ENCODE data around the gene RALGPS1.

Gene RALGPS1

GRCh38 chr9:127200106-127200862, 285.7 kb downstream of the RALGPS1 start:
- FAIRE-seq (no peak), DNase-seq (ENCODE audit: low spot score) (no peak)

DNA sequence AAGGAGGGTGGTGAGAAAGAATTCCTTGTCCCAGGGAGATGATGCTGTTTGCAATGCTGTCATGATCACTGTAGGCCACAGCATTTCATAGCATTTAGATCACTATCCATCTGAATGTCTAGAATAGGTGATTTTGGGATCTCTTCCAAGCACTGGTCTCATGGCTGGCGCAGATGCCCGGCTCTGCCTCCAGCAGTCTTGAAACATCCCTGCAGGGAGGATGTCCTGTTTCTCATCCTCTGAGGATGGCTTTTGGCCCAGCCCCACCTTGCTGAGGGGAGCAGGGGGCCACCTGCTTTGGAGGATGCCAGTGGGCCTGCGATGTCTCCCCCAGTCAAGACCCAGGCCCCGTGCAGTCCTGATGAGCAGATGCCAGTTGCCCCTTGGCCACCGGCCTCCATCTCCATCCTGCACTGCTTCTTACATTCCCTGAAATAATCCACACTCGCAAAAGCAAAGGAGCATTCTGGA, 286.5 kb downstream of the RALGPS1 start:
- no peak for DNase-seq (ENCODE audit: low spot score)
- FAIRE-seq, result no peak

- DNase-seq (ENCODE audit: low spot score) (no peak), FAIRE-seq (no peak)
Observed at GRCh38 chr9:127201731-127202130, 287.1 kb downstream of the RALGPS1 start.

DNA sequence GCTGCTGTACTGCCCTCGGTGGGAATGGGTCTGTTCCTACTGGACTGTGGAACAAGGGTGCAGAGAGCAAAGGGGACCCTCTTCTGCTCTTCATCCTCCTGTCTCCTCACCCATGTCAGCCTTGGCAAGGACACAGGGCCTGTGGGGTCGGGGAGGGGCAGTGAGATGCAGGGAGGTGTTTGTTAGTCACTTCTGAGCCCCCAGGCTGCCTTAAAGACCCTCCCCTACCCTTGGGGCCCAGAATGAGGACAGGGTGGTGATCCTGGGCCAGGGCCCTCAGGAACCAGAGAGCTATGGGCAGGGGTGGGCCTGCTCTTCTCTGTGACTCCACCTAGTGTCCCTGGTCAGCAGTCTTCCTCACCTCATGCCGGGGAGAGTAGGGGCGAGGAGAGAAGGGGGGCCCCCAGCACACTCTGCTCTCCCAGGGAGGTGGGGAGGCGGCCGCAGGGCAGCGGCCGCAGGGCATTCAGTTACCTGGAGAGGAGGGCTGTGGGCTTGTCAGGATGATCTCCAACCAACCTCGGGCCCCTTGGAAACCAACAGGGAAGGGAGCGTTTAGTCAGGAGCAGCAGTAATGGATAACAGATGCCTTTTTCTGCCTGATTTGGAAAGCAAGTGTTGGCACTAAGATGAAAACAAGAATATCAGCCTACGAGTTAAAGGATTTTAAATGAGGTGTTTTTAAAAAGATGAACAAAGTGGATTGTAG, 288.0 kb downstream of the RALGPS1 start:
- DNase-seq (ENCODE audit: low spot score) (no peak), FAIRE-seq (no peak)

DNA sequence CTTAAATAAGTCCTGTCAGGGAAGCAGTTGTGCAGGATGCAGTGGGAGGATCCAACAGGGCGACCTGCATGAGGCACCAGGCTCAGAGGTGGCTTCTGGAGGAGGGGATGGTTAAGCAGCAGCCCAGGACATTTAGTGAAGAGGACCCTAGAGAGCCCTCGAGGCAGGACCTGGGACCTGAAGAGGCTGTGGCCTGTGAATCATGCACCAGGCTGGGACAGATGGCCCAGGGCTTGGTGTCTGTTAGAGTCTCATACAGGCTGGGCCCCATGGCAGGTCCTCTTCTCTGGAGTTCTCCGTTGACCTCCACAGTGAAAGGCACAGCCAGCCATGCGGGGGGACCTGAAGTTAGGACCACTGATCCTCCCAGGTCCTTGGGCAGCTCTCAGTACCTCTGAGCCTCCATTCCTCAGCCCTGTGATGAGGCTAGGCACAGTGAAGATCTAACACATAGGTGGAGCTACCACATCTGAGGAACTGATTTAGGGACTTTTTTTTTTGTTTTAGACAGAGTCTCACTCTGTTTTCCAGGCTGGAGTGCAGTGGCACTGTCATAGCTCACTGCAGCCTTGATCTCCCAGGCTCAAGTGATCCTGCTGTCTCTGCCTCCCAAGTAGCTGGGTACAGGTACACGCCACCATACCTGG, 289.2 kb downstream of the RALGPS1 start:
- FAIRE-seq, result no peak
- DNase-seq (ENCODE audit: low spot score), result no peak

GRCh38 chr9:127204771-127205470, 290.3 kb downstream of the RALGPS1 start:
- DNase-seq (ENCODE audit: low spot score) (peak; percentile 43), FAIRE-seq (peak; percentile 61)

- no peak for DNase-seq (ENCODE audit: low spot score)
- FAIRE-seq, result no peak
Observed at GRCh38 chr9:127205952-127206351, 291.4 kb downstream of the RALGPS1 start.

DNA sequence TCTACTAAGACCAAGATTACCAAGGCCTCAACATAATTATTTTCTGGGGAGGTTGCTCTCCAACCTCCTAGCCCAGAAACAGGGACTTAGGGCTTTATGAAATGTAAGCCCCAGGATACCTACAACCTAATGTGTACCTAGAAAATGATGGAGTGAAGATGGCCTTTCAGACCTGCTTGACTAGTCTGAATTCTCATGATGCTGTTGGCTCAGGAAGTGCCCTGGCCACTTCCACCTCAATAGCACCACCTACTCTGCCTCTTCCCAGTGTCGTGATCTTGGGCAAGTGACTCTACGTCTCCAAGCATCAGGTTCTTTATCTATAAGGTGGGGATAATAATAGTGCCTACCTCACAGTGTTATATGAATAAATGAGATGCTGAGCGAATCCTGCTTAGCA, 292.1 kb downstream of the RALGPS1 start:
- DNase-seq (ENCODE audit: low spot score), result no peak
- FAIRE-seq, result no peak

DNA sequence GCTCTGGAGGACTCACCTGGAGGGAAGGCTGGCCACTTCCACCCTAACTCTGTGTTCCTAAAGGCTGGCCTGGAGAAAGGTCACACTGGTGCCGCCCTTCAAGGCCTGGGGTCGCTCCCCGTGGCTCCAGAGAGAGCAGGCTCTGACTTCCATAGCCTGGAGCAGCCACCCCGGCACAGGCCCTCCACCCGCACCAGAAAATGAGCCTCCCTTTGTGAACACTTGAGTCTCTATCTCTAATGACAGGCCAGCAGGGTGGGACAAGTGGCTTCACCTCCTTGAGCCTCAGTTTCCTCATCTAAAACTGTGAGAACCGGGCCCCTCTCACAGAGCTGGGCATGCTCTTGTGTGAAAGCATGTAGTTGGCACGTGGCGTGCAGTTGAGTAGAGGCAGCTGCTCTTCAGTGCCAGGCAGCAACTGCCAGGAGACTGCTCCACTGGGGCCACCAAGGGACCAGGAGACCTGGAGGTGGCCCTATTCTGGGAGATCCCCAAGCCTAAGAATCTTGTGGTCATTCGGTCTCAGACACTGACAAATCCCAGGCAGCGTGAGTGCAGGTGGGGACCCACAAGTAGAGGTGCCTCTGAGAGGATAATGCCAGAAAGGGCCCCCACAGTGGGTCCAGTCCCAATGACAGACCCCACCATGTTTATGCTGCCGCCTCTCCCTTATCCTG, 293.3 kb downstream of the RALGPS1 start:
- FAIRE-seq, result no peak

DNA sequence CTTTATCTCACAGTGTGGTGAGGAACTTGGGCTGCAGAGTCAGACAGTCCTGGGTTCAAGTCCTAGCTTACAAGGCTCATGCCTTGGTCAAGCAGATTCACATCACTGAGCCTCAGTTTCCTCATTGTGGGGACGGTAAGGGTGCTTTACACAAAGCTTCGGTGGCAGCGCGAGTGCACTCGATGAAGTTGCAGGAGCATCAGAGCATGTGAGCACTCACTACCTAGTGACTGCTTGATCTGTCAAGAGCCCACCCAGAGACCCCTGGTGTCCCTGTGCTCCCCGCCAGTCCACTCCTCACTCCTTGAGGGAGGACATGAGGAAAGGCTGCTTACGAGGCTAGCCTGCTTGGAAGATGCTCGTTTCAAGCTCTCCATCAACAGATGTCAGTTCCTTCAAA, 293.8 kb downstream of the RALGPS1 start:
- no peak for DNase-seq (ENCODE audit: low spot score)
- FAIRE-seq, result no peak

More for the DNA sequence above, 293.3 kb downstream of the RALGPS1 start:
- no peak for DNase-seq (ENCODE audit: low spot score)

- FAIRE-seq, result no peak
- peak; percentile 17 for DNase-seq (ENCODE audit: low spot score)
Observed at GRCh38 chr9:127209220-127209619, 294.6 kb downstream of the RALGPS1 start.

DNA sequence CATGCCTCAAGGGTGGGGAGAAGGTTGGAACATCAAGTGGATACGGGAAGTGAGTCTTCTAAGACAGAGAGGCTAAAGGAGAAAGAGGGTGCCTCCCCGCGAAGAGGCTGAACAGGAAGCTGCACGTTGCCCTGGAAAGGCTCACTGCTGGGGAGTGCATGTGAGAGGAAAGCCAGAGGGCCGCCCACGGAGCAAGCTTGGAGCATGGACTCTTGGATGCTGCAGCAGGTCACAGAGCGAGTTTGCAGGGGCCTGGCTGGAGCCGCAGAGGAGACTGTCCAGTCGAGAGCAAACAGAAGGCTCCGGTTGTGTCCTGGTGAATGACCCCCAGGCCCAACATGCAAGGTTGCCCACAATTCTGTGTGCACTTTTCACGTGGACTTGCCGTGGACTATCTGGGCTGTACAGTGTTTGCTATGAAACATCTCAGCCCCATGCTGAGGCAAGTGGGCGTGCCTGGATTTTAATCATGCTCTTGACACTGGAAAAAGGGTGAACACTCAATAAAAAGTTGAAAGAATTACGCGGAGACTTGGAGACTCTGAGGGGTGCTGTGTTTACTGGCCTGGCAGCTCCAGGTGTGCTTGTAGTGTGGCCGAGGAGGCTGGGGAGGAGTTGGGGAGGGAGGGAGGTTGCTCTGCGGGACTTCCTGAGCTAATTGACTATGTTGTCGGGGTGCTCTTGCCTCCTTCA, 295.5 kb downstream of the RALGPS1 start:
- DNase-seq (ENCODE audit: low spot score) (no peak), FAIRE-seq (no peak)

GRCh38 chr9:127210851-127211730, 296.5 kb downstream of the RALGPS1 start:
- no peak for DNase-seq (ENCODE audit: low spot score)

GRCh38 chr9:127211983-127212382, 297.4 kb downstream of the RALGPS1 start:
- FAIRE-seq (no peak), DNase-seq (ENCODE audit: low spot score) (no peak)

More at GRCh38 chr9:127210851-127211730, 296.5 kb downstream of the RALGPS1 start:
- no peak for FAIRE-seq

- DNase-seq (ENCODE audit: low spot score), result no peak
- no peak for FAIRE-seq
Observed at GRCh38 chr9:127212453-127212852, 297.9 kb downstream of the RALGPS1 start.

DNA sequence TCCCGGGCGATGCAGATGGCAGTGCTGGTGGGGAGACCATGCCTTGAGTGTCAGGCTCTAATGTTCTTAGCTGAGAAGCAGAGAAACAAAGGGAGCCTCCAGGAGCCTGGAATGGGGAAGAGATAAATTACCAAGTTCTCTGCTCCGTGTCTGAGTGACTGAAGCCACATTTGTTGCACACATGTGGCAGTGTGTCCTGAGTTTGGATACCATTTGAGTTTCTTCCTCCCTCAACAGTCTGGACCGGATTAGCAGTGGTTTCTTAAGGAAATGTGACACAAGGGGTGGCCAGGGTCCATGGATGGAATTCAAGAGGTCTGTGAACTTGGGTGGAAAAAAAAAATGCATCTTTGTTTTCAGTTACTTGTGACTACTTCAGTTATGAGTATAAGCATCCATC, 299.3 kb downstream of the RALGPS1 start:
- DNase-seq (ENCODE audit: low spot score), result no peak
- no peak for FAIRE-seq

DNA sequence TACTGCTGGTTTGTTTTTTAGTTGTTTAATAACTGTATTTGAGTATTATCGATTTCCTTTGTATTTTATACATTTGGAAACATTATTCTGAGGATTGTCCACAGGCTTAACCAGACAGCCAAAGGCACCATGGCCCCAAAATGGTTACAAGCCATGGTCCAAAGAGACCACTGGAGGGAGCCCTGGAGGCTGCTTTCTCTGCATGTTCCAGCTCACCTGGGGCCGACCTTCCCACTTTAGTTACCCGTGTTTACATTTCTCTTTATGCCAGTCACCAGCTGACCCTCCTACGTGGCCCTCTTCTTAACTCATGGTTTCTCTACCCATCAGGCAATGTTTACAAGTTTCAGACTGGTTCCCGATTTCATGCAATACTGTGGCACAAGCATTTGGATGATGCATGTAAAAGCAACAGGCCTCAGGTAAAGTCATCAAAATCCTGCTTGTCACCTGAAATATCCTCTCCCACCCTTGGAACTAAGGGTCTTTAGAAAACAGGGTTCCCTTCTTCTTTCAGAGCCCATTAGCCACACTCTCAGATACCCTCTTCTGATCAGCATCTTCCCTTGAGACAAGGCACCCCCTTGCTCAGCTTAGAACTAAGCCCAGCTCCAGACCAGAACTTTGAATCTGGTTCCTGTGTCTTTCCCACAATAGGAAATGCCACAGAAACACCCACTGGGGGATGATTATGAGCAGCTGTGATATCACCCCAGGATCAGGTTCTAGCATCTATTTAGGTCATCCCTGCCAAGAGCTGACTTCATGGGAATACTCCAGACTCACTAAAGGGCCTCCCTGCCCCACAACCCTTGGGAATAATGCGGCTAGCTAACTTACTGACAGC, 300.1 kb downstream of the RALGPS1 start:
- DNase-seq (ENCODE audit: low spot score) (peak; percentile 46), FAIRE-seq (peak; percentile 66)

Measured in RCC 7860 (cell line).